ENCODE measurements around the gene ZNF354B.

DNA sequence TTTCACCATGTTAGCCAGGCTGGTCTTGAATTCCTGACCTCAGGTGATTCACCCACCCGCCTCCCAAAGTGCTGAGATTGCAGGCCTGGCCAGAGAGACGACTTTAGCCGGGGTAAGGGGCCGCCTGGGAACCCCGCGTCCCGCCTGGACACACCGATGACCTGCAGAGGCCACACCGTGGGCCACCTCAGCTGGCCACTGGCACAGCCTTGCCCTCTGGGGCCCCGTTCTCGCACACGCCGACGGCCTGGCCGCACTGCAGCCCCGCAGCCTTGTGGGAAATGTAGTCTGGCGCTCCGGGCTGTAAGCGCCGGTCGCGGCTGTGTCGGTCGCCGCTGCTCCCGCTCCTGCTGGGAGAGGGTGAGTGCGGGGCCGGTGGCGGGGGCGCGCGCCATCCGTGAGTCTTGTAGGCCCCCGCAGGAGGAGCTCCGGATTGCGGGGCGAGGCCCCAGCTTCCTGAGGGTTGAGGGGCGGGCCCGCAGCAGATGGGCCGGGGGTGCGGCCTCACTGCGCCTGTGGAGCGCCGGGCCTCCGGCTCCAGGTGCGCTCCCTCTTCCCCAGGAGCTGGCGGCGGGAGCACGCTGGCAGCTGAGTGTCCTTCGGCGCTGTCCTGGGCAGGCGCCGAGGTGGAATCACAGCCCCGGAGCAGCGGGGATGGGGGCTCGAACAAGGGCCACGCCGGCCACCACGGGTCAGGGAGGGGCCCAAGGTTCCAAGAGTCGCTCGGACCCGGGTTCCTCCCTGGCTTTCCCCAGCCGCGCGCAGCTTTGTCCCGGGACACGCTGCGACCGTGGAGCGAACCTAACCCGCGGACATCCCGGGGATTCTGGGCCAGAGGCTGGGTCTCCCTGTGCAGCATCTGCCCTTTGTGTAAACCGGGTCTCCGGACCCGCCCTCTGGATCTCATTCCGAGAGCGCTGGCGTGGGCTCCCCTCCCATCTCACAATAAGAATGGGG lies 36.1 kb downstream of the ZNF354B start, which contains the start of gene ZFP2:
- TF ChIP-seq, protein P1, sequence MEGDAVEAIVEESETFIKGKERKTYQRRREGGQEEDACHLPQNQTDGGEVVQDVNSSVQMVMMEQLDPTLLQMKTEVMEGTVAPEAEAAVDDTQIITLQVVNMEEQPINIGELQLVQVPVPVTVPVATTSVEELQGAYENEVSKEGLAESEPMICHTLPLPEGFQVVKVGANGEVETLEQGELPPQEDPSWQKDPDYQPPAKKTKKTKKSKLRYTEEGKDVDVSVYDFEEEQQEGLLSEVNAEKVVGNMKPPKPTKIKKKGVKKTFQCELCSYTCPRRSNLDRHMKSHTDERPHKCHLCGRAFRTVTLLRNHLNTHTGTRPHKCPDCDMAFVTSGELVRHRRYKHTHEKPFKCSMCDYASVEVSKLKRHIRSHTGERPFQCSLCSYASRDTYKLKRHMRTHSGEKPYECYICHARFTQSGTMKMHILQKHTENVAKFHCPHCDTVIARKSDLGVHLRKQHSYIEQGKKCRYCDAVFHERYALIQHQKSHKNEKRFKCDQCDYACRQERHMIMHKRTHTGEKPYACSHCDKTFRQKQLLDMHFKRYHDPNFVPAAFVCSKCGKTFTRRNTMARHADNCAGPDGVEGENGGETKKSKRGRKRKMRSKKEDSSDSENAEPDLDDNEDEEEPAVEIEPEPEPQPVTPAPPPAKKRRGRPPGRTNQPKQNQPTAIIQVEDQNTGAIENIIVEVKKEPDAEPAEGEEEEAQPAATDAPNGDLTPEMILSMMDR (IDR thresholded peaks at IDR 0.05), result no peak
- TF ChIP-seq POLR2A (IDR thresholded peaks at IDR 0.05), result peak in 1 of 2 donors; percentile 12

Measured in uterus (tissue), 2 donors.